NCI-H345 treated with DMSO at 0.1 percent for 48 hours (cell line): Measurements from ENCODE around the gene MOGAT2.

Experiments used
- DNase-seq: peaks from one replicate; lab custom pipeline; 2025; ENCODE audit not compliant: unreplicated experiment; lab: John Stamatoyannopoulos, UW

MOGAT2 gene

GRCh38 chr11:75776546-75776945 is 58.9 kb downstream of the MOGAT2 start:
- no peak for DNase-seq

- DNase-seq = no peak
These were observed 59.9 kb downstream of the MOGAT2 start for GRCh38 chr11:75777461-75778110.

- no peak for DNase-seq
These were observed 61.3 kb downstream of the MOGAT2 start for GRCh38 chr11:75778962-75779361.

GRCh38 chr11:75779960-75780359 is 62.3 kb downstream of the MOGAT2 start:
- DNase-seq = no peak

GRCh38 chr11:75780888-75781287 is 63.2 kb downstream of the MOGAT2 start:
- no peak for DNase-seq

- no peak for DNase-seq
These were observed 63.7 kb downstream of the MOGAT2 start for GRCh38 chr11:75781296-75781695.

GRCh38 chr11:75781831-75782230 is 64.2 kb downstream of the MOGAT2 start:
- no peak for DNase-seq
